SK-N-SH treated with all-trans-retinoic acid at 6 μM for 48 hours (cell line): ENCODE results near the gene TRNP1.

Experiments used
- ATAC-seq: fragments of 200-7000 bp; cut with Tn5 transposase; 3 replicates; pipeline ENCODE4 v1.9.1; 2020; ENCODE audit warnings: mild to moderate bottlenecking, moderate library complexity
- ARNTL ChIP-seq: fragments of 450-650 bp; formaldehyde crosslinking; IDR thresholded peaks from 2 replicates; pipeline ENCODE4 v1.5.0; 2020; ENCODE audit warnings: low read depth, mild to moderate bottlenecking, moderate library complexity, borderline replicate concordance
- ESRRG ChIP-seq: fragments of 250-450 bp; sonication (Bioruptor Pico); IDR thresholded peaks from 2 replicates; pipeline ENCODE4 v1.6.1; 2021; ENCODE audit warnings: mild to moderate bottlenecking
- GLIS3 ChIP-seq: fragments of 250-450 bp; sonication (Bioruptor Pico); IDR thresholded peaks from 2 replicates; pipeline ENCODE4 v1.5.0; 2020; ENCODE audit warnings: mild to moderate bottlenecking, moderate library complexity
- ISL1 ChIP-seq: fragments of 250-450 bp; sonication (Bioruptor Pico); IDR thresholded peaks from 2 replicates; pipeline ENCODE4 v2.1.2; 2022; ENCODE audit warnings: mild to moderate bottlenecking, moderate library complexity
- OSR1 ChIP-seq: fragments of 250-450 bp; sonication (Bioruptor Pico); IDR thresholded peaks from 2 replicates; pipeline ENCODE4 v1.8.0; 2022; ENCODE audit warnings: moderate library complexity, mild to moderate bottlenecking, inconsistent platforms
- PPARA ChIP-seq: fragments of 250-450 bp; sonication (Bioruptor Pico); IDR thresholded peaks from 2 replicates; pipeline ENCODE4 v1.5.0; 2020; ENCODE audit warnings: mild to moderate bottlenecking, borderline replicate concordance
- SNAI2 ChIP-seq: fragments of 250-450 bp; sonication (Bioruptor Pico); IDR thresholded peaks from 2 replicates; pipeline ENCODE4 v1.5.0; 2020; ENCODE audit warnings: mild to moderate bottlenecking, moderate library complexity
- TCF4 ChIP-seq: fragments of 250-450 bp; sonication (Bioruptor Pico); IDR thresholded peaks from 2 replicates; pipeline ENCODE4 v1.8.0; 2021; ENCODE audit warnings: mild to moderate bottlenecking, moderate library complexity, borderline replicate concordance
- TOX ChIP-seq: fragments of 250-450 bp; sonication (Bioruptor Pico); IDR thresholded peaks from 2 replicates; pipeline ENCODE4 v1.8.0; 2021; ENCODE audit warnings: mild to moderate bottlenecking, moderate library complexity, borderline replicate concordance
- ZC3H10 ChIP-seq: fragments of 250-450 bp; sonication (Bioruptor Pico); IDR thresholded peaks from 2 replicates; pipeline ENCODE4 v1.5.1; 2021; ENCODE audit warnings: mild to moderate bottlenecking, moderate library complexity
- ZFP3 ChIP-seq: fragments of 250-450 bp; sonication (Bioruptor Pico); IDR thresholded peaks from 2 replicates; pipeline ENCODE4 v1.5.0; 2020; ENCODE audit warnings: mild to moderate bottlenecking, moderate library complexity
- ZNF565 ChIP-seq: fragments of 450-650 bp; formaldehyde crosslinking; conservative IDR thresholded peaks from 2 replicates; pipeline ENCODE4 v1.5.0; 2020; ENCODE audit warnings: low read depth, mild to moderate bottlenecking, moderate library complexity
- ZNF70 ChIP-seq: fragments of 450-650 bp; formaldehyde crosslinking; IDR thresholded peaks from 2 replicates; pipeline ENCODE4 v1.5.0; 2020; ENCODE audit warnings: mild to moderate bottlenecking, moderate library complexity
- ZNF8 ChIP-seq: fragments of 450-650 bp; formaldehyde crosslinking; IDR thresholded peaks from 2 replicates; pipeline ENCODE4 v1.5.0; 2020; ENCODE audit warnings: mild to moderate bottlenecking, moderate library complexity
- TF ChIP-seq, protein P1 (sequence below): fragments of 250-450 bp; sonication (Bioruptor Pico); IDR thresholded peaks from 2 replicates; pipeline ENCODE4 v1.5.1; 2020; ENCODE audit warnings: low read depth, mild to moderate bottlenecking, moderate library complexity
- TF ChIP-seq, protein P2 (sequence below): fragments of 250-450 bp; sonication (Bioruptor Pico); IDR thresholded peaks from 2 replicates; pipeline ENCODE4 v1.5.1; 2021; ENCODE audit warnings: mild to moderate bottlenecking, moderate library complexity
- TF ChIP-seq, protein P3 (sequence below): fragments of 250-450 bp; sonication (Bioruptor Pico); IDR thresholded peaks from 2 replicates; pipeline ENCODE4 v1.8.0; 2021; ENCODE audit warnings: low read depth, mild to moderate bottlenecking, moderate library complexity, borderline replicate concordance
- TF ChIP-seq, protein P4 (sequence below): fragments of 250-450 bp; sonication (Bioruptor Pico); IDR thresholded peaks from 2 replicates; pipeline ENCODE4 v1.5.0; 2020; ENCODE audit warnings: mild to moderate bottlenecking, moderate library complexity
- TF ChIP-seq, protein P5 (sequence below): fragments of 250-450 bp; sonication (Bioruptor Pico); IDR thresholded peaks from 2 replicates; pipeline ENCODE4 v1.8.0; 2020; ENCODE audit warnings: mild to moderate bottlenecking, moderate library complexity, borderline replicate concordance

TRNP1 gene

DNA sequence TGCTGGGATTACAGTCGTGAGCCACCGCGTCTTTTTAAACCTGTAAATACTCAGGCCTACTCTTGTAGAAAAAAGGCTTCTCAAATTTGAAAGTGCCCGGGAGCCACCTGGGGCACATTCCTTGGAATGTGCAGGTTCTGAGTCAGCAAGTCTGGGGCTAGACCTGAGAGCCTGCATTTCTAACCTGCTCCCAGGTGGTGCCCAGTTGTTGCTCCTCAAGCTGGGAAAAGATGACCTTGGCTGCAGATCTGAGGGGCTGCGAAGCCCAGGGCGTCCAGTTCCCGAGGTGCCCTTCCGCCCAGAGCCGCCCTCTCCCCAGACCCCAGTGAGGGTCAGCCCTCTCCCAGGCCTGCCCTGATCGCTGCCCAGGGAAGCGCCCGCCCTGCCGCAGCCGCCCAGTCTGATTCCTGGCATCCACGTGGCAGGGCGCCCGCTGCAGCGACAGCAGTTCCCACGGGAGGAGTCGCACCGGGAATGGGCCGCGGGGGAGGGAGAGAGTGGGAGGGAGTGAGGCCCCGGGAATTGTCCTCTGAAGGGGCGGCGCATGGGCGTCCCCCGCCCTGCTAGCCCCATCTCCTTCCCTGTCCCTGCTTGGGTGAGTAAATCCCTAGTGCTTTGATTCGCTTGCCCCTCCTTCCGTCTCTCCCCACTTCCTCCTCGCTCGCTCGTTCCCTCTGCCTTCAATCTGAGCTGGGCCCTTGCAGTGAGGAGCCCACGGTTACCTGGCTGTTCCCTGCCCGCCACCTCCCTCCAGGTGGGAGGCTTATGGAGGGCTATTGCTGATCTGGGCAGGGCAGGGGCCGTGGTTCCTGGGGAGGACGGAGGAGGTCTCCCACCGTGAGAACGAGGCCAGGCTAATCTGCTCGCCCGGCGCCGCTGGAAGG, 38.0 kb downstream of the TRNP1 start (continued):
- TF ChIP-seq, protein P1, sequence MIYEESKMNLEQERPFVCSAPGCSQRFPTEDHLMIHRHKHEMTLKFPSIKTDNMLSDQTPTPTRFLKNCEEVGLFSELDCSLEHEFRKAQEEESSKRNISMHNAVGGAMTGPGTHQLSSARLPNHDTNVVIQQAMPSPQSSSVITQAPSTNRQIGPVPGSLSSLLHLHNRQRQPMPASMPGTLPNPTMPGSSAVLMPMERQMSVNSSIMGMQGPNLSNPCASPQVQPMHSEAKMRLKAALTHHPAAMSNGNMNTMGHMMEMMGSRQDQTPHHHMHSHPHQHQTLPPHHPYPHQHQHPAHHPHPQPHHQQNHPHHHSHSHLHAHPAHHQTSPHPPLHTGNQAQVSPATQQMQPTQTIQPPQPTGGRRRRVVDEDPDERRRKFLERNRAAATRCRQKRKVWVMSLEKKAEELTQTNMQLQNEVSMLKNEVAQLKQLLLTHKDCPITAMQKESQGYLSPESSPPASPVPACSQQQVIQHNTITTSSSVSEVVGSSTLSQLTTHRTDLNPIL (CRISPR knock-in tag), result no peak
- TF ChIP-seq, protein P2, sequence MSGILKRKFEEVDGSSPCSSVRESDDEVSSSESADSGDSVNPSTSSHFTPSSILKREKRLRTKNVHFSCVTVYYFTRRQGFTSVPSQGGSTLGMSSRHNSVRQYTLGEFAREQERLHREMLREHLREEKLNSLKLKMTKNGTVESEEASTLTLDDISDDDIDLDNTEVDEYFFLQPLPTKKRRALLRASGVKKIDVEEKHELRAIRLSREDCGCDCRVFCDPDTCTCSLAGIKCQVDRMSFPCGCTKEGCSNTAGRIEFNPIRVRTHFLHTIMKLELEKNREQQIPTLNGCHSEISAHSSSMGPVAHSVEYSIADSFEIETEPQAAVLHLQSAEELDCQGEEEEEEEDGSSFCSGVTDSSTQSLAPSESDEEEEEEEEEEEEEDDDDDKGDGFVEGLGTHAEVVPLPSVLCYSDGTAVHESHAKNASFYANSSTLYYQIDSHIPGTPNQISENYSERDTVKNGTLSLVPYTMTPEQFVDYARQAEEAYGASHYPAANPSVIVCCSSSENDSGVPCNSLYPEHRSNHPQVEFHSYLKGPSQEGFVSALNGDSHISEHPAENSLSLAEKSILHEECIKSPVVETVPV (CRISPR knock-in tag), result no peak
- TF ChIP-seq ZNF565 (no peak), PPARA (CRISPR knock-in tag) (no peak)

DNA sequence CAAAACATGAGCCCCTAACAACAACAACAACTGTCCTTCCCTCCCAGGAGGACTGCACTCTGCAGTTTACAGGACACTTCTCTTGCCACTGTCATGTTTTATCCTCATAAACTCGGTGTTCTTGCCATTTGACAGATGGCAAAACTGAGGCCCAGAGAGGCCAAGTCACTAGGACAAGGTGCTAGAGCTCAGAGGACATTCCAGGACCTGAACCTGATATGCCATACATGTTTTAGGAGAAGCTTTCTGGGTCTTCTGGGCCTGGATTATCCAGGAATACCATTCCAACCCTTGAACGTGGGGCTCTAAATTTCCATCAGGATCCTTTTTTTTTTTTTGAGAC, 38.6 kb downstream of the TRNP1 start:
- no peak for ATAC-seq

DNA sequence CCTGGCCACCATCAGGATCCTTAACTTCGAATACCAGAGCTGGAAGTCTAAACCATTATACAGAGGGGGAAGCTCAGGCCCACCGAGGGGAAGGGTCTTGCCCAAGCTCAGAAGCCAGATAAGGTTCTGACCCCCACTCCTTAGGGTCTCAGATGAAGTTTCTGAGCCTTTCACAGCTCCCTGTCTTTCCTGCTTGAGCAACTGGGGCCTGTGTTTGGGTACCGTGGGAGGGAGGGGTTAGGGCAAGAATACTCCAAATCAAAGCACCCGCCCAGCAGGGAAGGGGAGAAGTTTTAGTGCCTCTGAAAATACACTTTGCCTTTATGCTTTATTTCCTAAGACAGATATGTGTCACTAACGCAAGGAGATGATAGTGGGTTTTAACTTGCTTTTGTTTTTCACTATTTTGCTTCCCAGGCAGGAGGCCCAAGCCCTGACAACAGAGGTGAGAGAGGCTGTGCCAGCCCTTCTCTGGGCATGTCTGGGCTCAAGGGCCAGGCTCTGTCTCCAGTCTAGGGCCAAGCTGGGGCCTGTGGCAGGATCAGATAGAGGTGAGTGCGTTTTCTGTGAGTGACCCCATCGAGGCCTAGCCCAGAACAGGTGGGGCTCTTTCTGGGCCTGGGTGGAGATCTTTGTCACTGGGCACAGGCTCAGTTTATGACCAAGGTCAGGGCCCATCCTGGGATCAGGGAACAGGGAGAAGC, 39.7 kb downstream of the TRNP1 start:
- no peak for ATAC-seq
- no peak for TF ChIP-seq GLIS3 (CRISPR knock-in tag)
- no peak for TF ChIP-seq ZNF70
- TF ChIP-seq TOX, result no peak
- TF ChIP-seq, protein P3, sequence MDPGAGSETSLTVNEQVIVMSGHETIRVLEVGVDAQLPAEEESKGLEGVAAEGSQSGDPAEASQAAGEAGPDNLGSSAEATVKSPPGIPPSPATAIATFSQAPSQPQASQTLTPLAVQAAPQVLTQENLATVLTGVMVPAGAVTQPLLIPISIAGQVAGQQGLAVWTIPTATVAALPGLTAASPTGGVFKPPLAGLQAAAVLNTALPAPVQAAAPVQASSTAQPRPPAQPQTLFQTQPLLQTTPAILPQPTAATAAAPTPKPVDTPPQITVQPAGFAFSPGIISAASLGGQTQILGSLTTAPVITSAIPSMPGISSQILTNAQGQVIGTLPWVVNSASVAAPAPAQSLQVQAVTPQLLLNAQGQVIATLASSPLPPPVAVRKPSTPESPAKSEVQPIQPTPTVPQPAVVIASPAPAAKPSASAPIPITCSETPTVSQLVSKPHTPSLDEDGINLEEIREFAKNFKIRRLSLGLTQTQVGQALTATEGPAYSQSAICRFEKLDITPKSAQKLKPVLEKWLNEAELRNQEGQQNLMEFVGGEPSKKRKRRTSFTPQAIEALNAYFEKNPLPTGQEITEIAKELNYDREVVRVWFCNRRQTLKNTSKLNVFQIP (CRISPR knock-in tag), result no peak
- TF ChIP-seq ARNTL (CRISPR knock-in tag), result no peak
- TF ChIP-seq, protein P4, sequence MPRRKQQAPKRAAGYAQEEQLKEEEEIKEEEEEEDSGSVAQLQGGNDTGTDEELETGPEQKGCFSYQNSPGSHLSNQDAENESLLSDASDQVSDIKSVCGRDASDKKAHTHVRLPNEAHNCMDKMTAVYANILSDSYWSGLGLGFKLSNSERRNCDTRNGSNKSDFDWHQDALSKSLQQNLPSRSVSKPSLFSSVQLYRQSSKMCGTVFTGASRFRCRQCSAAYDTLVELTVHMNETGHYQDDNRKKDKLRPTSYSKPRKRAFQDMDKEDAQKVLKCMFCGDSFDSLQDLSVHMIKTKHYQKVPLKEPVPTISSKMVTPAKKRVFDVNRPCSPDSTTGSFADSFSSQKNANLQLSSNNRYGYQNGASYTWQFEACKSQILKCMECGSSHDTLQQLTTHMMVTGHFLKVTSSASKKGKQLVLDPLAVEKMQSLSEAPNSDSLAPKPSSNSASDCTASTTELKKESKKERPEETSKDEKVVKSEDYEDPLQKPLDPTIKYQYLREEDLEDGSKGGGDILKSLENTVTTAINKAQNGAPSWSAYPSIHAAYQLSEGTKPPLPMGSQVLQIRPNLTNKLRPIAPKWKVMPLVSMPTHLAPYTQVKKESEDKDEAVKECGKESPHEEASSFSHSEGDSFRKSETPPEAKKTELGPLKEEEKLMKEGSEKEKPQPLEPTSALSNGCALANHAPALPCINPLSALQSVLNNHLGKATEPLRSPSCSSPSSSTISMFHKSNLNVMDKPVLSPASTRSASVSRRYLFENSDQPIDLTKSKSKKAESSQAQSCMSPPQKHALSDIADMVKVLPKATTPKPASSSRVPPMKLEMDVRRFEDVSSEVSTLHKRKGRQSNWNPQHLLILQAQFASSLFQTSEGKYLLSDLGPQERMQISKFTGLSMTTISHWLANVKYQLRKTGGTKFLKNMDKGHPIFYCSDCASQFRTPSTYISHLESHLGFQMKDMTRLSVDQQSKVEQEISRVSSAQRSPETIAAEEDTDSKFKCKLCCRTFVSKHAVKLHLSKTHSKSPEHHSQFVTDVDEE (CRISPR knock-in tag), result no peak
- TF ChIP-seq ZNF8, result no peak
- TF ChIP-seq TCF4 (CRISPR knock-in tag), result no peak
- TF ChIP-seq ZFP3, result no peak
- TF ChIP-seq, protein P2 (CRISPR knock-in tag), result no peak
- no peak for TF ChIP-seq ZC3H10
- TF ChIP-seq ZNF565, result no peak
- no peak for TF ChIP-seq ISL1 (CRISPR knock-in tag)
- TF ChIP-seq SNAI2 (CRISPR knock-in tag), result no peak
- TF ChIP-seq, protein P1 (CRISPR knock-in tag), result no peak

More for the DNA sequence above, 38.6 kb downstream of the TRNP1 start:
- no peak for TF ChIP-seq ESRRG (CRISPR knock-in tag)
- no peak for TF ChIP-seq TOX
- TF ChIP-seq, protein P2 (CRISPR knock-in tag), result no peak
- TF ChIP-seq ZC3H10, result no peak
- TF ChIP-seq OSR1 (CRISPR knock-in tag), result no peak
- TF ChIP-seq, protein P5, sequence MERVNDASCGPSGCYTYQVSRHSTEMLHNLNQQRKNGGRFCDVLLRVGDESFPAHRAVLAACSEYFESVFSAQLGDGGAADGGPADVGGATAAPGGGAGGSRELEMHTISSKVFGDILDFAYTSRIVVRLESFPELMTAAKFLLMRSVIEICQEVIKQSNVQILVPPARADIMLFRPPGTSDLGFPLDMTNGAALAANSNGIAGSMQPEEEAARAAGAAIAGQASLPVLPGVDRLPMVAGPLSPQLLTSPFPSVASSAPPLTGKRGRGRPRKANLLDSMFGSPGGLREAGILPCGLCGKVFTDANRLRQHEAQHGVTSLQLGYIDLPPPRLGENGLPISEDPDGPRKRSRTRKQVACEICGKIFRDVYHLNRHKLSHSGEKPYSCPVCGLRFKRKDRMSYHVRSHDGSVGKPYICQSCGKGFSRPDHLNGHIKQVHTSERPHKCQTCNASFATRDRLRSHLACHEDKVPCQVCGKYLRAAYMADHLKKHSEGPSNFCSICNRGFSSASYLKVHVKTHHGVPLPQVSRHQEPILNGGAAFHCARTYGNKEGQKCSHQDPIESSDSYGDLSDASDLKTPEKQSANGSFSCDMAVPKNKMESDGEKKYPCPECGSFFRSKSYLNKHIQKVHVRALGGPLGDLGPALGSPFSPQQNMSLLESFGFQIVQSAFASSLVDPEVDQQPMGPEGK (CRISPR knock-in tag), result no peak
